CD4-positive, CD25-positive, alpha-beta regulatory T cell (primary cell): ENCODE measurements around the gene ZNF33B. TPM values are rescaled to one million over a fixed set of nuclear protein-coding genes. Genes with fewer than 3 reads are reported as not detected.

Experiments
- ATAC-seq, 2 donors: fragments of 150-1000 bp; cut with Tn5 transposase; one replicate each; pipeline ENCODE4 v1.10.0; 2021; ENCODE audit warnings: low read depth in 2 of 2, moderate number of reproducible peaks in 2 of 2, moderate library complexity in 1 of 2
- DNase-seq, 3 donors: peaks; one replicate each; pipeline versions ENCODE4 v3.0.0 to v3.0.0-alpha.2; 2012 to 2022; ENCODE audit warnings: mixed read lengths in 1 of 3
- H3K27ac ChIP-seq: one replicate; pipeline ENCODE4 v1.7.0; 2013; ENCODE audit warnings: mild to moderate bottlenecking, low read length; ENCODE audit not compliant: insufficient read depth, poor library complexity, severe bottlenecking
- H3K27me3 ChIP-seq: one replicate; pipeline ENCODE4 v1.7.0; 2013; ENCODE audit warnings: low read length; ENCODE audit not compliant: control insufficient read depth, insufficient read depth
- H3K36me3 ChIP-seq: one replicate; pipeline ENCODE4 v1.7.0; 2013; ENCODE audit warnings: mild to moderate bottlenecking, low read length, moderate library complexity; ENCODE audit not compliant: control insufficient read depth, insufficient read depth
- H3K4me1 ChIP-seq: 2 replicates; pipeline ENCODE4 v1.7.0; 2013; ENCODE audit warnings: mild to moderate bottlenecking, low read length; ENCODE audit not compliant: insufficient read depth, control insufficient read depth, poor library complexity, severe bottlenecking
- H3K4me3 ChIP-seq: one replicate; pipeline ENCODE4 v1.7.0; 2013; ENCODE audit warnings: low read depth, mild to moderate bottlenecking, low read length, moderate library complexity
- H3K9me3 ChIP-seq, 2 experiments: 1 replicate in 1 of 2; 2 replicates in 1 of 2; pipeline ENCODE4 v1.7.0; 2013; ENCODE audit warnings: low read length in 2 of 2, mild to moderate bottlenecking in 1 of 2, moderate library complexity in 1 of 2; ENCODE audit not compliant: control insufficient read depth in 2 of 2
- H3K27ac Mint-ChIP-seq, 3 donors: one replicate each; pipeline ENCODE4 v1.8.0; 2020 to 2022; ENCODE audit warnings: mild to moderate bottlenecking in 3 of 3, mixed read lengths in 3 of 3, moderate library complexity in 2 of 3
- H3K27me3 Mint-ChIP-seq: one replicate; pipeline ENCODE4 v1.8.0; 2022; ENCODE audit warnings: mild to moderate bottlenecking, mixed read lengths
- H3K36me3 Mint-ChIP-seq: one replicate; pipeline ENCODE4 v1.8.0; 2020; ENCODE audit warnings: mixed read lengths
- H3K4me1 Mint-ChIP-seq, 4 donors: one replicate each; pipeline ENCODE4 v1.8.0; 2020 to 2022; ENCODE audit warnings: mixed read lengths in 4 of 4, mild to moderate bottlenecking in 1 of 4
- H3K4me3 Mint-ChIP-seq, 4 donors: one replicate each; pipeline ENCODE4 v1.8.0; 2020 to 2022; ENCODE audit warnings: mild to moderate bottlenecking in 4 of 4, mixed read lengths in 4 of 4, moderate library complexity in 3 of 4
- H3K9me3 Mint-ChIP-seq, 7 donors: one replicate each; pipeline ENCODE4 v1.8.0; 2020 to 2022; ENCODE audit warnings: mixed read lengths in 7 of 7, mild to moderate bottlenecking in 3 of 7, moderate library complexity in 2 of 7
- polyA plus RNA-seq, 4 donors: library from polyadenylated mRNA; unstranded; fragments of 300-500 nt; fragmentation: Illumina TruSeq; gene quantifications; one replicate each; pipeline ENCODE4 v1.2.3, GENCODE V29; 2021
- total RNA-seq: library from RNA; stranded (reverse); gene quantifications from one replicate; pipeline ENCODE4 v1.2.3, GENCODE V29; 2022

Gene ZNF33B
- total and polyA plus RNA-seq, 5 donors from 2014 or later, result 7.1 to 23.5 (median 9.8) TPM

DNA sequence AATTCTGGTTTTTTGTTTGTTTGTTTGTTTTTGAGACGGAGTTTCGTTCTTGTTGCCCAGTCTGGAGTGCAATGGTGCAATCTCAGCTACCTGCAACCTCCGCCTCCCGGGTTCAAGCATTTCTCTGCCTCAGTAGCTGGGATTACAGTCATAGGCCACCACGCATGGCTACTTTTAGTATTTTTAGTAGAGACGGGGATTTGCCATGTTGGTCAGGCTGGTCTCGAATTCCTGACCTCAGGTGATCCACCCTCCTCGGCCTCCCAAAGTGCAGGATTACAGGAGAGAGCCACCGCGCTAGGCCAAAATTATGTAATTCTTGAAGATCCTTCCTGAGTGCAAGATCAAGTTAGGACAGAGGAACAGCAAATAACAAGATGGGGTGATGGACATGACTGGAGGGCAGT, 719 bp downstream of the ZNF33B start:
- no peaks in the 10 kb centered on the region for H3K36me3 ChIP-seq
- H3K36me3 Mint-ChIP-seq, result peaks cover 20% of the 10 kb centered on the region

GRCh38 chr10:42637142-42637541, 1.2 kb downstream of the ZNF33B start:
- H3K36me3 Mint-ChIP-seq, result peaks cover 25% of the 10 kb centered on the region
- H3K27me3 Mint-ChIP-seq, result no peaks in the 10 kb centered on the region
- H3K4me1 Mint-ChIP-seq, result peaks cover 24 to 61% (median 39%) of the 10 kb centered on the region in 4 donors
- peak overlapping the region; percentile 86 for H3K4me3 ChIP-seq
- H3K4me3 Mint-ChIP-seq, result peak overlapping the region; percentile 93 to 99 (median 98)
- no peaks in the 10 kb centered on the region for H3K9me3 Mint-ChIP-seq
- H3K27me3 ChIP-seq, result no peaks in the 10 kb centered on the region
- peak overlapping the region; percentile 93 for H3K27ac ChIP-seq
- DNase-seq (peak in 1 of 3 donors; percentile 19), ATAC-seq (no peak)
- no peaks in the 10 kb centered on the region for H3K9me3 ChIP-seq
- H3K27ac Mint-ChIP-seq, result peak overlapping the region; percentile 88 to 97 (median 96)
- H3K4me1 ChIP-seq, result peaks cover 25% of the 10 kb centered on the region
- H3K36me3 ChIP-seq, result no peaks in the 10 kb centered on the region

More for the DNA sequence above, 719 bp downstream of the ZNF33B start:
- Mint-ChIP-seq H3K4me1 (peaks cover 21 to 56% (median 36%) of the 10 kb centered on the region in 4 donors), H3K9me3 (no peaks in the 10 kb centered on the region), H3K27me3 (no peaks in the 10 kb centered on the region), H3K4me3 (peak overlapping the region; percentile 93 to 99 (median 98)), H3K27ac (peak overlapping the region; percentile 96 to 97 (median 97))
- H3K9me3 ChIP-seq, result no peaks in the 10 kb centered on the region
- no peak for ATAC-seq
- peaks cover 25% of the 10 kb centered on the region for H3K4me1 ChIP-seq
- peak overlapping the region; percentile 93 for H3K27ac ChIP-seq
- no peak for DNase-seq
- H3K27me3 ChIP-seq, result no peaks in the 10 kb centered on the region
- peak overlapping the region; percentile 86 for H3K4me3 ChIP-seq

- peak overlapping the region; percentile 55 to 87 (median 80) for H3K27ac Mint-ChIP-seq
- Histone ChIP-seq H3K9me3 (no peaks in the 10 kb centered on the region), H3K4me1 (peaks cover 34% of the 10 kb centered on the region), H3K27me3 (no peaks in the 10 kb centered on the region), H3K27ac (no peak overlapping the region), H3K4me3 (no peak overlapping the region), H3K36me3 (peaks cover 12% of the 10 kb centered on the region)
- H3K4me3 Mint-ChIP-seq, result peak overlapping the region; percentile 15 to 76 (median 40)
- peaks cover 40% of the 10 kb centered on the region for H3K36me3 Mint-ChIP-seq
- ATAC-seq, result no peak
- no peaks in the 10 kb centered on the region for H3K27me3 Mint-ChIP-seq
- DNase-seq, result no peak
- no peaks in the 10 kb centered on the region for H3K9me3 Mint-ChIP-seq
- peaks cover 32 to 80% (median 52%) of the 10 kb centered on the region in 4 donors for H3K4me1 Mint-ChIP-seq
Observed at GRCh38 chr10:42635098-42635497, 3.3 kb downstream of the ZNF33B start.

DNA sequence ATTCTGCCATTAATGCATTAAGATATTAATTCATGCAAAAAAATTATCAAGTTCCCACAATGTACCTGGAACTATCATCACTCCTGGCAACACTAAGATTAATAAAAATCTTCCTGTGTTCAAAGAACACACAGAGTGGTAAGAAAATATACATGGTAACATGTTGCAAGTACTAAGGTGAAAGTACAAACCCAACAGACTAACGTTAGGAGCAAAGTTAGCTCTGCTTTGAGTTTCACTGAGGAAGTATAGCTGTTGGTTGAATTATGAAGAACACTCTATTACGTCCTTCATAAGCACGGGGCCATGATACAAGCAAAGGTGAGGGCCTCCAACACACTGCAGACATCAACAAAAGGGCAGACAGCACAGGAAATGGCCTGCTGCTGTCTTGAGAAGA, 5.8 kb downstream of the ZNF33B start:
- Histone ChIP-seq H3K4me1 (peaks cover 23% of the 10 kb centered on the region), H3K4me3 (no peak overlapping the region), H3K27ac (peak overlapping the region; percentile 23), H3K27me3 (no peaks in the 10 kb centered on the region), H3K9me3 (no peaks in the 10 kb centered on the region), H3K36me3 (peaks cover 20% of the 10 kb centered on the region)
- DNase-seq, result peak in 1 of 3 donors; percentile 13
- no peak for ATAC-seq
- H3K9me3 Mint-ChIP-seq, result peaks cover 0 to 2% (median 0%) of the 10 kb centered on the region in 7 donors
- H3K27me3 Mint-ChIP-seq, result no peaks in the 10 kb centered on the region
- H3K27ac Mint-ChIP-seq, result peak overlapping the region in 2 of 3 donors; percentile 41 to 87
- H3K4me3 Mint-ChIP-seq, result peak overlapping the region in 2 of 4 donors; percentile 16 to 36
- peaks cover 61% of the 10 kb centered on the region for H3K36me3 Mint-ChIP-seq
- H3K4me1 Mint-ChIP-seq, result peaks cover 36 to 78% (median 60%) of the 10 kb centered on the region in 4 donors

DNA sequence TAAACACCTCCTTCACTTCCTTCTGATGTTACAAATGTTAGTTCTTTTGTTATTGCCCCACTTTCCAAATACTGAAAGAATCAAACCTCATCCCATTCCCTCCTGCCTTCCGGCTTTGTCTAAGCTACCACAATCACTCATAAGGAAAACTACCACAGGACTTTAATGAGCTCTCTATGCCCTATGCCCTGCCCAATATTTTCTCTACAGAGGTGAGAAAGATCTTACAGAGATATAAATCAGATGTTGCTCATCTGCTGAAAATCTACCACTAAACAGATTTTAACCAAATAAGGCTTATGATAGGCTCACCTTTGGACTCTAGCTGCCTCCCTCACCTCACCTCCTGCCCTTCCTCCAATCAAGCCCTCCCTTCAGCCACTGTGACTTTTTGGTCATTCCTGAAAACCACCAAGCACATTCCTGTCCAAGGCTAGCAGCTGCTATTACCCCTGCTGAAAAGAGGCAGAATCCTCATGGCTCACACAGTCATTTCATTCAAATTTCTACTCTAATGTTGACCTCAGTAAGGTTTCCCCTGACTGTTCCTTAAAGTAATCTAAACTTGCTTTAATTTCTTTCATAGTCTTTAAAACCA, 7.7 kb downstream of the ZNF33B start:
- ATAC-seq (no peak), DNase-seq (no peak)
- peaks cover 37% of the 10 kb centered on the region for H3K36me3 ChIP-seq
- Mint-ChIP-seq H3K9me3 (peaks cover 0 to 6% (median 0%) of the 10 kb centered on the region in 7 donors), H3K36me3 (peaks cover 61% of the 10 kb centered on the region), H3K27ac (peak overlapping the region; percentile 50 to 90 (median 77)), H3K4me3 (peak overlapping the region in 3 of 4 donors; percentile 22 to 58 (median 49)), H3K4me1 (peaks cover 29 to 68% (median 52%) of the 10 kb centered on the region in 4 donors), H3K27me3 (no peaks in the 10 kb centered on the region)
- H3K4me3 ChIP-seq, result no peak overlapping the region
- H3K27me3 ChIP-seq, result no peaks in the 10 kb centered on the region
- peak overlapping the region; percentile 35 for H3K27ac ChIP-seq
- peaks cover 17% of the 10 kb centered on the region for H3K4me1 ChIP-seq
- no peaks in the 10 kb centered on the region for H3K9me3 ChIP-seq

- Mint-ChIP-seq H3K4me1 (peaks cover 11 to 33% (median 27%) of the 10 kb centered on the region in 4 donors), H3K27ac (peak overlapping the region in 1 of 3 donors; percentile 84)
- peaks cover 66% of the 10 kb centered on the region for H3K36me3 ChIP-seq
Observed at GRCh38 chr10:42623929-42624328, 14.4 kb downstream of the ZNF33B start.

DNA sequence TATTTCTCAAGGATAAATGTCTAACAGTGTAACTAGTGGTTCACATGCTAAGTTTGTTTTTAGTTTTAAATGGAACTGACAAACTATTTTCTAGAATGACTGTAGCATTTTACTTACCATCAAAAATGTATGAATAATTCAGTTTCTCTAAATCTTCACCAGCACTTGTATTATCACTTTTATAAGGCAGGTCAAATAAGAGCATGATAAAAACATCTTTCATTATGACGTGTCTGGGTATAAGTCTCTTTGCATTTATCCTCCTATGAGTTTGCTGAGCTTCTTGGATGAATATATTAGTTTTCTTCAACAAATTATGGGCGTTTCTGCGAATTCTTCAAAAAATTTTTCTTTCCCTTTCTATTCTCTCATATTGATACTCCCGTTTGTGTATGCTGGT, 19.9 kb downstream of the ZNF33B start:
- Mint-ChIP-seq H3K27me3 (no peaks in the 10 kb centered on the region), H3K4me1 (peaks cover 13 to 26% (median 23%) of the 10 kb centered on the region in 4 donors), H3K9me3 (peaks cover 0 to 8% (median 2%) of the 10 kb centered on the region in 7 donors), H3K4me3 (no peak overlapping the region), H3K27ac (no peak overlapping the region), H3K36me3 (peaks cover 55% of the 10 kb centered on the region)
- Histone ChIP-seq H3K27me3 (no peaks in the 10 kb centered on the region), H3K36me3 (peaks cover 41% of the 10 kb centered on the region), H3K27ac (no peak overlapping the region), H3K9me3 (no peaks in the 10 kb centered on the region), H3K4me3 (no peak overlapping the region), H3K4me1 (no peaks in the 10 kb centered on the region)
- DNase-seq (no peak), ATAC-seq (no peak)

More at GRCh38 chr10:42623929-42624328, 14.4 kb downstream of the ZNF33B start:
- Mint-ChIP-seq H3K27me3 (no peaks in the 10 kb centered on the region), H3K9me3 (peaks cover 0 to 9% (median 5%) of the 10 kb centered on the region in 7 donors), H3K4me3 (no peak overlapping the region), H3K36me3 (peaks cover 59% of the 10 kb centered on the region)
- no peak overlapping the region for H3K4me3 ChIP-seq
- H3K9me3 ChIP-seq, result peaks cover 7 to 9% of the 10 kb centered on the region in 2 experiments
- no peak overlapping the region for H3K27ac ChIP-seq
- no peak for ATAC-seq
- H3K4me1 ChIP-seq, result no peaks in the 10 kb centered on the region
- DNase-seq, result no peak
- no peaks in the 10 kb centered on the region for H3K27me3 ChIP-seq
